Neuronal stem cell (in vitro differentiated cells): ENCODE data around the gene PROZ.

Experiments
- DNase-seq: peaks from one replicate; pipeline ENCODE4 v3.0.0-alpha.2; 2013; ENCODE audit warnings: low spot score
- H2AFZ ChIP-seq: one replicate; pipeline ENCODE4 v1.6.1; 2013; ENCODE audit warnings: mild to moderate bottlenecking, low read length, inconsistent platforms
- H2AK5ac ChIP-seq: 2 replicates; pipeline ENCODE4 v1.6.1; 2013; ENCODE audit warnings: low read depth, mild to moderate bottlenecking, inconsistent platforms, low read length, moderate library complexity, mixed read lengths
- H2BK120ac ChIP-seq: 2 replicates; pipeline ENCODE4 v1.6.1; 2013; ENCODE audit warnings: low read depth, mild to moderate bottlenecking, inconsistent platforms, low read length, moderate library complexity, mixed read lengths
- H2BK12ac ChIP-seq: one replicate; pipeline ENCODE4 v1.6.1; 2013; ENCODE audit warnings: low read length, inconsistent platforms
- H2BK15ac ChIP-seq: 2 replicates; pipeline ENCODE4 v1.6.1; 2013; ENCODE audit warnings: mild to moderate bottlenecking, low read length, inconsistent platforms, mixed read lengths
- H2BK5ac ChIP-seq: one replicate; pipeline ENCODE4 v1.6.1; 2013; ENCODE audit warnings: inconsistent platforms, mild to moderate bottlenecking, low read length, moderate library complexity
- H3K14ac ChIP-seq: one replicate; pipeline ENCODE4 v1.6.1; 2013; ENCODE audit warnings: low read length, inconsistent platforms
- H3K18ac ChIP-seq: 2 replicates; pipeline ENCODE4 v1.6.1; 2013; ENCODE audit warnings: low read length, inconsistent platforms
- H3K23ac ChIP-seq: 2 replicates; pipeline ENCODE4 v1.6.1; 2013; ENCODE audit warnings: low read depth, mild to moderate bottlenecking, mixed read lengths, low read length, inconsistent platforms; ENCODE audit not compliant: poor library complexity
- H3K27ac ChIP-seq: replicated peaks from 3 replicates; pipeline ENCODE4 v1.5.1; 2013; ENCODE audit warnings: low read length, inconsistent platforms
- H3K27me3 ChIP-seq, 3 experiments: 2 replicates each; pipeline ENCODE4 v1.6.1; 2013; ENCODE audit warnings: low read length in 3 of 3, mild to moderate bottlenecking in 2 of 3, inconsistent platforms in 1 of 3, low read depth in 1 of 3, mixed read lengths in 1 of 3, moderate library complexity in 1 of 3; ENCODE audit not compliant: control insufficient read depth in 3 of 3, insufficient read depth in 3 of 3
- H3K36me3 ChIP-seq, 2 donors: replicated peaks in 1 of 2; 2 replicates each; pipeline ENCODE4 v1.6.1; 2013; ENCODE audit warnings: low read length in 2 of 2; ENCODE audit not compliant: control insufficient read depth in 2 of 2, insufficient read depth in 2 of 2
- H3K4ac ChIP-seq: 2 replicates; pipeline ENCODE4 v1.6.1; 2013; ENCODE audit warnings: inconsistent platforms, mild to moderate bottlenecking, low read length, moderate library complexity
- H3K4me1 ChIP-seq, 2 donors: 1 replicate in 1 of 2; 2 replicates in 1 of 2; pipeline ENCODE4 v1.6.1; 2013; ENCODE audit warnings: low read length in 2 of 2, low read depth in 1 of 2; ENCODE audit not compliant: control insufficient read depth in 2 of 2, insufficient read depth in 1 of 2
- H3K4me2 ChIP-seq: one replicate; pipeline ENCODE4 v1.6.1; 2013; ENCODE audit warnings: mild to moderate bottlenecking, low read length, inconsistent platforms; ENCODE audit not compliant: insufficient read depth, poor library complexity, severe bottlenecking
- H3K4me3 ChIP-seq, 2 donors: 2 replicates each; pipeline ENCODE4 v1.5.1; 2013; ENCODE audit warnings: low read length in 2 of 2, mild to moderate bottlenecking in 2 of 2, inconsistent platforms in 1 of 2, moderate library complexity in 1 of 2
- H3K79me1 ChIP-seq: one replicate; pipeline ENCODE4 v1.6.1; 2013; ENCODE audit warnings: low read depth, mild to moderate bottlenecking, inconsistent platforms, low read length, moderate library complexity
- H3K9ac ChIP-seq: one replicate; pipeline ENCODE4 v1.6.1; 2013; ENCODE audit warnings: mild to moderate bottlenecking, low read depth, low read length, inconsistent platforms; ENCODE audit not compliant: poor library complexity
- H3K9me3 ChIP-seq, 2 donors: replicated peaks in 1 of 2; 2 replicates each; pipeline versions ENCODE3 to v1.6.1; 2013; ENCODE audit warnings: low read length in 2 of 2, mild to moderate bottlenecking in 2 of 2, inconsistent platforms in 1 of 2, low read depth in 1 of 2, mixed read lengths in 1 of 2, moderate library complexity in 1 of 2; ENCODE audit not compliant: control insufficient read depth in 2 of 2, insufficient read depth in 1 of 2
- H4K8ac ChIP-seq: one replicate; pipeline ENCODE4 v1.6.1; 2013; ENCODE audit warnings: low read depth, mild to moderate bottlenecking, inconsistent platforms, low read length, moderate library complexity
- H4K91ac ChIP-seq: one replicate; pipeline ENCODE4 v1.6.1; 2013; ENCODE audit warnings: low read length, low read depth, mild to moderate bottlenecking, inconsistent platforms; ENCODE audit not compliant: poor library complexity
- WGBS, 2 donors: extraction: QIAGEN DNeasy Blood & Tissue Kit; methylation state at CpG; one replicate each; pipeline ENCODE4 v1.1.7; 2013; ENCODE audit warnings: missing lambda C conversion rate in 2 of 2, mixed read lengths in 1 of 2; ENCODE audit not compliant: insufficient read length in 2 of 2, insufficient replicate concordance in 1 of 2; ENCODE audit errors: extremely low coverage in 2 of 2; 5-methylcytosine and 5-hydroxymethylcytosine counted together

The PROZ gene

DNA sequence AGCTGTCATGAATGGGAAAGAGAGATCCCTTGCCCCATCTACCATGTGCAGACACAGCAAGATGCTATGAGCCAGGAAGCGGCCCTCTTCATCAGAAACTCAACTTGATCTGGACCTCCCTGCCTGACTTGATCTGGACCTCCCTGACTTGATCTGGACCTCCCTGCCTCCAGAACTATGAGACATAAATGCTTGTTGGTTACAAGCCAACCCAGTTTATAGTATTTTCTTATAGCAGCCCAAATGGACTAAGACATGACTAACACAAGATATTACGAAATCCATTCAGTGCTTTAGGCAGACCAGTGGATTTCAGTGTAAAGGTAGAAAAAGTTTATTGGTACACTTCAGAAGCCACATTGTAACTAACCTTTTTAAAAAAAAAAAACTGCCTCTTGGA lies 34.5 kb downstream of the PROZ start:
- H3K14ac ChIP-seq: no peak overlapping the region
- H2AK5ac ChIP-seq: no peak overlapping the region
- no peak overlapping the region for H2AFZ ChIP-seq
- no peak overlapping the region for H3K4me3 ChIP-seq
- H4K8ac ChIP-seq: no peak overlapping the region
- no peaks in the 10 kb centered on the region for H3K27me3 ChIP-seq
- peaks cover 47 to 97% of the 10 kb centered on the region in 2 donors for H3K36me3 ChIP-seq
- H3K9me3 ChIP-seq: no peaks in the 10 kb centered on the region
- H2BK120ac ChIP-seq: no peak overlapping the region
- no peak overlapping the region for H2BK12ac ChIP-seq
- no peak overlapping the region for H2BK15ac ChIP-seq
- no peak for DNase-seq
- no peak overlapping the region for H3K23ac ChIP-seq
- H3K4me2 ChIP-seq: no peak overlapping the region
- WGBS, 2 donors: no CpG with 5 or more reads among the region's 2 CpGs
- no peak overlapping the region for H3K9ac ChIP-seq
- H3K79me1 ChIP-seq: no peaks in the 10 kb centered on the region
- no peak overlapping the region for H3K27ac ChIP-seq
- no peak overlapping the region for H3K4ac ChIP-seq
- no peak overlapping the region for H2BK5ac ChIP-seq
- H3K18ac ChIP-seq: no peak overlapping the region
- no peak overlapping the region for H4K91ac ChIP-seq
- peaks cover 0 to 3% of the 10 kb centered on the region in 2 donors for H3K4me1 ChIP-seq

DNA sequence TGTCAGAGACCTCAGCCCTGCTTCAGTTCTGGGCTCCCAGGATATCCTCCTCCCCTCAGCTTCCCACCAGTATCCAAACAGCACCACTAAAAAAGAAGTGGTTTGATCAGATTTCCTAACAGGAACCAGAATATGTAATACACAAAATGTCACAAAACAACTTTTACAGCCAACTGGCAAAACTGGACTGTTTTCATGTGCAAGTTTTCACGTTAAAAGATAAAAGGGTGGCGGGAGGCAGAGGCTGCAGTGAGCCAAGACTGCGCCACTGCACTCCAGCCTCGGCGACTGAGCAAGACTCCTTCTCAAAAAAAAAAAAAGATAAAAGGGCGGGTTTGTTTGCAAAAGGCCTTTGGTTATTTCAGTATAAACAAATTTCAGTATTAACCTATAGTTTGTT lies 36.9 kb downstream of the PROZ start:
- Histone ChIP-seq H2BK15ac (no peak overlapping the region), H4K91ac (no peak overlapping the region), H2BK5ac (no peak overlapping the region), H3K4me1 (peaks cover 0 to 3% of the 10 kb centered on the region in 2 donors), H3K4ac (no peak overlapping the region), H3K79me1 (no peaks in the 10 kb centered on the region), H3K27ac (no peak overlapping the region), H3K18ac (no peak overlapping the region), H2AFZ (no peak overlapping the region), H3K14ac (no peak overlapping the region), H3K36me3 (peaks cover 40 to 99% of the 10 kb centered on the region in 2 donors), H3K9ac (no peak overlapping the region), H3K27me3 (no peaks in the 10 kb centered on the region), H2BK12ac (no peak overlapping the region), H4K8ac (no peak overlapping the region), H2BK120ac (no peak overlapping the region), H3K23ac (no peak overlapping the region), H3K4me3 (no peak overlapping the region), H3K4me2 (no peak overlapping the region), H3K9me3 (no peaks in the 10 kb centered on the region), H2AK5ac (no peak overlapping the region)
- no CpG with 5 or more reads among the region's 6 CpGs for WGBS, 2 donors
- DNase-seq: no peak

DNA sequence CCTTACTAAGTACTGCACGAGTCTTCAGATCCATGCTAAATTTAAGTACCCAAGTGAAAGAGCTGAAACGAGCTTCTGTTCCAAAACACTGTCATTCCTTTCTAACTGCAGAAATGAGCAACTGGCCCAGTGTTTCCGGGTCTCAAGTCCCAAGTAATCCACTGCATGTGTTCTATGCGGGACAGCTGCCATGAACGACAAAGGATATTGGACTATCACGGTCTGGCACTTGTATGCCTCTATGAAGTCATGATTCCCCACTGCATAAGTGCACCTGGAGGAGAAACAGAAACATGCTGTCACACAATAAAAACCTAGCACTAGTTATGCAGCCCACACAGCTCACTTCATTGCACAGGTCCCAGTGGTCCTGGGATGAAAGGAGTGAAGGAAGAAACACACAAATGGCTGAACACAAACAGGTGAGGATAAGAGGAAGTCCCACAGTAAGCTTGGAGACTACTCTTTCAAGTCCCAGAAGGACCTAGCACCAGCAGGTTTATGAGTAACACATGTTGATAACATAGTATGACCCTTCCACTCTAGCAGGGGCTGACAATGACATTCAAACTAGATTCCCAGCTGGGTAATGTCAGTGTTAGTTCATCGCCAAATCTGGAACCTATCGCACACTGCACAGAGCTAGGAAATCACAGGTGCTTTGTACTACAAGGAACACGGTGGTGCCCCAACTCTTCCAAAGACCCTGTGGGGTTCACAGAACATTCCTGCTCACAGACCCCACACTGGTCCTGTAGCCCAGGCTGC lies 38.7 kb downstream of the PROZ start:
- no peak overlapping the region for H4K91ac ChIP-seq
- DNase-seq: no peak
- no peak overlapping the region for H3K27ac ChIP-seq
- no peak overlapping the region for H2BK5ac ChIP-seq
- WGBS, 2 donors: no CpG with 5 or more reads among the region's 9 CpGs
- H2BK15ac ChIP-seq: no peak overlapping the region
- H3K9me3 ChIP-seq: no peaks in the 10 kb centered on the region
- H3K36me3 ChIP-seq: peaks cover 36 to 94% of the 10 kb centered on the region in 2 donors
- H3K9ac ChIP-seq: no peak overlapping the region
- H3K4ac ChIP-seq: no peak overlapping the region
- no peak overlapping the region for H3K18ac ChIP-seq
- H4K8ac ChIP-seq: no peak overlapping the region
- H2BK120ac ChIP-seq: no peak overlapping the region
- no peak overlapping the region for H2AK5ac ChIP-seq
- H3K27me3 ChIP-seq: no peaks in the 10 kb centered on the region
- H3K79me1 ChIP-seq: no peaks in the 10 kb centered on the region
- H3K4me1 ChIP-seq: peaks cover 0 to 3% of the 10 kb centered on the region in 2 donors
- H2AFZ ChIP-seq: no peak overlapping the region
- no peak overlapping the region for H2BK12ac ChIP-seq
- no peak overlapping the region for H3K14ac ChIP-seq
- no peak overlapping the region for H3K23ac ChIP-seq
- H3K4me2 ChIP-seq: no peak overlapping the region
- no peak overlapping the region for H3K4me3 ChIP-seq

DNA sequence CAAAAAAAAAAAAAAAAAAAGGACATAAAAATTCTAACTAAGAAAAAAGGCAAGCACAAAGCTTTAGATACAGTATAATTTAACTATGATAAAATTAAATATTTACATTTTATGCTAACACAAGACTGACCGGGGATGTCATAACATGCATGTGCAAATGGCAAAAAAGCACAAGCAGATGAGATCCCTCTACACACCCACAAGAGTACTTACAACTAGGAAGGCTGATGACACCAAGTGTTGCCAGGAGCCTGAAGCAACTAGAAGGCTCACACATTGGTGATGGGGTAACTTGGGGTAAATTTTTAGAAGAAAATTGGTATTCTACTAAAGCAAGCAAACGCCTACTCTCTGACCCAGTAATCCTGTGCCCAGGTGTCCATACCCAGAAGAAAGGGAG lies 43.4 kb downstream of the PROZ start:
- peaks cover 14% of the 10 kb centered on the region for H3K79me1 ChIP-seq
- no peak overlapping the region for H2BK15ac ChIP-seq
- no peak for DNase-seq
- H2AFZ ChIP-seq: no peak overlapping the region
- H3K4me2 ChIP-seq: no peak overlapping the region
- no peak overlapping the region for H4K91ac ChIP-seq
- no peak overlapping the region for H4K8ac ChIP-seq
- WGBS, 2 donors: no CpG with 5 or more reads among the region's 2 CpGs
- H3K4me1 ChIP-seq: no peaks in the 10 kb centered on the region
- no peak overlapping the region for H2AK5ac ChIP-seq
- H3K23ac ChIP-seq: no peak overlapping the region
- no peak overlapping the region for H3K14ac ChIP-seq
- H3K4ac ChIP-seq: no peak overlapping the region
- H2BK5ac ChIP-seq: no peak overlapping the region
- H2BK120ac ChIP-seq: no peak overlapping the region
- H3K18ac ChIP-seq: no peak overlapping the region
- H3K9ac ChIP-seq: no peak overlapping the region
- H3K9me3 ChIP-seq: no peaks in the 10 kb centered on the region
- peaks cover 23 to 83% of the 10 kb centered on the region in 2 donors for H3K36me3 ChIP-seq
- H2BK12ac ChIP-seq: no peak overlapping the region
- H3K27ac ChIP-seq: no peak overlapping the region
- H3K27me3 ChIP-seq: no peaks in the 10 kb centered on the region
- no peak overlapping the region for H3K4me3 ChIP-seq
